Endothelial cell of umbilical vein (primary cell): Measurements from ENCODE around the gene HOXD10.

ENCODE experiments used
- CTCF ChIP-seq, 2 donors: IDR thresholded peaks; 1 replicate in 1 of 2; 2 replicates in 1 of 2; pipeline ENCODE4 v1.5.1; 2011; ENCODE audit warnings: low read length in 2 of 2, mild to moderate bottlenecking in 2 of 2, moderate library complexity in 2 of 2, control low read depth in 1 of 2, inconsistent platforms in 1 of 2, low read depth in 1 of 2; ENCODE audit not compliant: insufficient read depth in 1 of 2; ENCODE audit errors: extremely low read depth in 1 of 2
- EZH2 ChIP-seq: IDR thresholded peaks from 2 replicates; pipeline ENCODE4 v1.6.1; 2012; ENCODE audit warnings: borderline replicate concordance, low read depth, mild to moderate bottlenecking, moderate library complexity, low read length, inconsistent platforms; ENCODE audit not compliant: severe bottlenecking
- JUN ChIP-seq: IDR thresholded peaks from 2 replicates; pipeline ENCODE4 v1.6.1; 2011; ENCODE audit warnings: borderline replicate concordance, low read depth; ENCODE audit not compliant: insufficient read length, insufficient read depth
- MYC ChIP-seq: IDR thresholded peaks from one replicate; pipeline ENCODE4 v1.6.1; 2011; ENCODE audit warnings: mild to moderate bottlenecking, low read depth, low read length
- POLR2A ChIP-seq: IDR thresholded peaks from 2 replicates; pipeline ENCODE4 v1.6.1; 2012; ENCODE audit warnings: low read depth, mild to moderate bottlenecking, control low read depth, low read length
- POLR2AphosphoS5 ChIP-seq: IDR thresholded peaks from 2 replicates; pipeline ENCODE4 v1.6.1; 2012; ENCODE audit warnings: low read depth, mild to moderate bottlenecking, control low read depth, low read length, moderate library complexity; ENCODE audit not compliant: insufficient read depth

GRCh38 chr2:176093898-176094249 is 22.7 kb upstream of the HOXD10 start:
- TF ChIP-seq POLR2A = no peak
- TF ChIP-seq EZH2 = no peak
- no peak for TF ChIP-seq CTCF (IDR thresholded peaks at IDR 0.05; ENCODE audit: extremely low read depth in 1 of 2, insufficient read depth in 1 of 2, low read depth in 1 of 2, low read length in 2 of 2)
- TF ChIP-seq POLR2AphosphoS5 = no peak
- TF ChIP-seq JUN = no peak
- no peak for TF ChIP-seq MYC
